Brain pericyte (primary cell): ENCODE measurements around the gene IGF2BP2.
"Not testable (repeated sequence)": the region's sequence is repeated elsewhere in the genome, so short reads cannot be mapped to it uniquely, and the experiment has no call there.

Experiments used
- DNase-seq: peaks from one replicate; pipeline ENCODE4 v3.0.0-alpha.2; 2012; ENCODE audit warnings: low read depth, low spot score

The IGF2BP2 gene

GRCh38 chr3:185661772-185662171 lies 163.1 kb downstream of the IGF2BP2 start:
- no peak for DNase-seq

GRCh38 chr3:185661296-185661695 lies 163.5 kb downstream of the IGF2BP2 start:
- not testable (repeated sequence) for DNase-seq

- peak; percentile 76 for DNase-seq
These were observed 164.6 kb downstream of the IGF2BP2 start for GRCh38 chr3:185659942-185660921.

- no peak for DNase-seq
These were observed 165.9 kb downstream of the IGF2BP2 start for GRCh38 chr3:185658943-185659342.

GRCh38 chr3:185658504-185658912 lies 166.3 kb downstream of the IGF2BP2 start:
- DNase-seq, result no peak

- no peak for DNase-seq
These were observed 166.9 kb downstream of the IGF2BP2 start for GRCh38 chr3:185657691-185658503.

GRCh38 chr3:185657211-185657610 lies 167.6 kb downstream of the IGF2BP2 start:
- DNase-seq, result no peak

GRCh38 chr3:185656321-185656840 lies 168.5 kb downstream of the IGF2BP2 start:
- peak; percentile 73 for DNase-seq

GRCh38 chr3:185655426-185656320 lies 169.2 kb downstream of the IGF2BP2 start:
- DNase-seq, result no peak

- DNase-seq, result no peak
These were observed 170.1 kb downstream of the IGF2BP2 start for GRCh38 chr3:185654758-185655145.

GRCh38 chr3:185653949-185654757 lies 170.7 kb downstream of the IGF2BP2 start:
- no peak for DNase-seq

- DNase-seq, result no peak
These were observed 172.9 kb downstream of the IGF2BP2 start for GRCh38 chr3:185651971-185652370.

GRCh38 chr3:185649414-185649813 lies 175.4 kb downstream of the IGF2BP2 start:
- DNase-seq, result no peak

GRCh38 chr3:185648396-185648795 lies 176.4 kb downstream of the IGF2BP2 start:
- no peak for DNase-seq

GRCh38 chr3:185647880-185648210 lies 177.0 kb downstream of the IGF2BP2 start:
- no peak for DNase-seq

GRCh38 chr3:185647134-185647879 lies 177.5 kb downstream of the IGF2BP2 start:
- no peak for DNase-seq

- no peak for DNase-seq
These were observed 178.3 kb downstream of the IGF2BP2 start for GRCh38 chr3:185646382-185647133.

- DNase-seq, result no peak
These were observed 179.1 kb downstream of the IGF2BP2 start for GRCh38 chr3:185645596-185646381.
